Sigmoid colon (tissue), 7 donors: ENCODE results near the gene COBL. TPM values are rescaled to one million over a fixed set of nuclear protein-coding genes. Genes with fewer than 3 reads are reported as not detected.

Source experiments
- DNase-seq: peaks from one replicate; pipeline ENCODE4 v3.0.0-alpha.2; 2019
- H3K27ac ChIP-seq, 4 donors: fragments of 200-600 bp; sonication (generic); one replicate each; pipeline ENCODE4 v1.5.1; 2016 to 2019; ENCODE audit warnings: mild to moderate bottlenecking in 1 of 4
- H3K27me3 ChIP-seq, 3 donors: fragments of 200-600 bp; sonication (generic); one replicate each; pipeline ENCODE4 v1.5.1; 2019; ENCODE audit warnings: mild to moderate bottlenecking in 1 of 3
- H3K36me3 ChIP-seq, 4 donors: fragments of 200-600 bp; sonication (generic); one replicate each; pipeline ENCODE4 v1.5.1; 2016 to 2019
- H3K4me1 ChIP-seq, 4 donors: fragments of 200-600 bp; sonication (generic); one replicate each; pipeline ENCODE4 v1.5.1; 2017 to 2019
- H3K4me3 ChIP-seq, 4 donors: fragments of 200-600 bp; sonication (generic); one replicate each; pipeline ENCODE4 v1.5.1; 2017 to 2019; ENCODE audit warnings: mild to moderate bottlenecking in 2 of 4, moderate library complexity in 1 of 4
- H3K9me3 ChIP-seq, 4 donors: fragments of 200-600 bp in 3 of 4; sonication (generic) in 3 of 4; one replicate each; pipeline versions ENCODE4 v1.5.1 to v1.6.1; 2013 to 2019
- CTCF ChIP-seq, 4 experiments: fragments of 450-650 bp in 3 of 4; fragments of 200-600 bp in 1 of 4; IDR thresholded peaks; one replicate each; pipeline ENCODE4 v1.5.1; 2016 to 2019; ENCODE audit warnings: antibody characterized with exemption in 4 of 4, mild to moderate bottlenecking in 3 of 4, moderate library complexity in 2 of 4
- EP300 ChIP-seq, 4 donors: sonication (generic); formaldehyde crosslinking; IDR thresholded peaks; one replicate each; pipeline ENCODE4 v1.6.1; 2017; ENCODE audit warnings: antibody characterized with exemption in 4 of 4
- POLR2A ChIP-seq, 2 donors: fragments of 450-650 bp; IDR thresholded peaks; one replicate each; pipeline ENCODE4 v1.6.1; 2016; ENCODE audit warnings: antibody characterized with exemption in 2 of 2, mild to moderate bottlenecking in 2 of 2, moderate library complexity in 2 of 2
- POLR2AphosphoS5 ChIP-seq, 4 donors: sonication (generic); formaldehyde crosslinking; IDR thresholded peaks; one replicate each; pipeline ENCODE4 v1.6.1; 2017; ENCODE audit warnings: antibody characterized with exemption in 4 of 4
- WGBS, 2 donors: extraction: QIAGEN DNeasy Blood & Tissue Kit; methylation state at CpG; one replicate each; pipeline ENCODE4 v1.1.7; 2013; 5-methylcytosine and 5-hydroxymethylcytosine counted together
- intact Hi-C: fragments of 100-400 bp; cut with DNase I; formaldehyde crosslinking; loops from one replicate; pipeline ENCODE4 v1.15.1; 2023
- polyA plus RNA-seq, 3 donors: library from polyadenylated mRNA; stranded (reverse); fragments of 200-250 nt; gene quantifications; one replicate each; pipeline ENCODE4 v1.2.3, GENCODE V29; 2013
- total RNA-seq, 4 donors: library from RNA; depleted of rRNA; stranded (reverse); fragments of >200 nt; gene quantifications; one replicate each; pipeline ENCODE4 v1.1.0, GENCODE V29; 2016
- donor health status: healthy with polysubstance abuse.
- donor health status: Bipolar disorder and iron deficiency.
- donor health status: healthy.

Gene COBL
- total and polyA plus RNA-seq, 7 donors: 3.0 to 27.6 (median 10.0) TPM

- 68 to 77% methylated on average over 6 of the region's 6 CpGs for WGBS, 2 donors
Observed at GRCh38 chr7:51040787-51041186, 275.8 kb downstream of the COBL start.

DNA sequence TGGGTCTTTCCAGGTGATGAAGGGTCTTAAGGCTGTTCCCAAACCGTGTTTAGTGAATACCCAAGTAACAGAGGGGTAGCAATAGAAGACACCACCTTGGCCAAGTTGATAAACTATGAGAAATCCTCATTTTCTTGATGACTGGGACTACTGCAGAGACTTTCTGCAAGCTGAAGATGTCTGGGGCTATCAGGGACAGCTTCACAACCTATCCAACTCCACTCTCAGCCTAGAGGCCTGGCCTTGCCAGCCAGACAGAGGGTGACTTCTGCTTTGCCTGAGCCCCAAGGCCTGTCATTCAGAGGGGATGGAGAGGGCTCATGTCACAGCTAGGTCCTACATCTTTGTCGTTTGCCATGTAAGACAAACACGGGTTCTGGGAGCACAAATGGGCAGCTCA, 278.0 kb downstream of the COBL start:
- 91 to 95% methylated on average over 3 of the region's 3 CpGs for WGBS, 2 donors
- H3K4me1 ChIP-seq: peaks cover 0 to 16% (median 16%) of the 10 kb centered on the region in 4 donors
- H3K4me3 ChIP-seq: no peak overlapping the region
- no peak for DNase-seq
- TF ChIP-seq POLR2AphosphoS5 (IDR thresholded peaks at IDR 0.05) (no peak), EP300 (IDR thresholded peaks at IDR 0.05) (no peak), POLR2A (IDR thresholded peaks at IDR 0.05) (no peak), CTCF (IDR thresholded peaks at IDR 0.05) (no peak)
- no peaks in the 10 kb centered on the region for H3K9me3 ChIP-seq
- no peaks in the 10 kb centered on the region for H3K36me3 ChIP-seq
- intact Hi-C loops: no loop called here
- H3K27me3 ChIP-seq: no peaks in the 10 kb centered on the region
- H3K27ac ChIP-seq: no peak overlapping the region

More at GRCh38 chr7:51040787-51041186, 275.8 kb downstream of the COBL start:
- H3K9me3 ChIP-seq: no peaks in the 10 kb centered on the region
- H3K36me3 ChIP-seq: no peaks in the 10 kb centered on the region
- TF ChIP-seq CTCF (IDR thresholded peaks at IDR 0.05): no peak
- no peak for TF ChIP-seq POLR2AphosphoS5 (IDR thresholded peaks at IDR 0.05)
- no peak for TF ChIP-seq POLR2A (IDR thresholded peaks at IDR 0.05)
- no peak for TF ChIP-seq EP300 (IDR thresholded peaks at IDR 0.05)
- intact Hi-C loops: no loop called here
- no peaks in the 10 kb centered on the region for H3K4me1 ChIP-seq
- no peak overlapping the region for H3K27ac ChIP-seq
- no peak overlapping the region for H3K4me3 ChIP-seq
- no peak for DNase-seq
- no peaks in the 10 kb centered on the region for H3K27me3 ChIP-seq

- Histone ChIP-seq H3K9me3 (no peaks in the 10 kb centered on the region), H3K4me3 (no peak overlapping the region), H3K36me3 (no peaks in the 10 kb centered on the region), H3K27ac (no peak overlapping the region), H3K4me1 (peaks cover 0 to 18% (median 17%) of the 10 kb centered on the region in 4 donors), H3K27me3 (no peaks in the 10 kb centered on the region)
- TF ChIP-seq EP300 (IDR thresholded peaks at IDR 0.05): no peak
- no peak for TF ChIP-seq POLR2AphosphoS5 (IDR thresholded peaks at IDR 0.05)
- no peak for TF ChIP-seq CTCF (IDR thresholded peaks at IDR 0.05)
- no peak for TF ChIP-seq POLR2A (IDR thresholded peaks at IDR 0.05)
- DNase-seq: no peak
- 92 to 93% methylated on average over 8 of the region's 8 CpGs for WGBS, 2 donors
- intact Hi-C loops: no loop called here
Observed at GRCh38 chr7:51035716-51036115, 280.9 kb downstream of the COBL start.

GRCh38 chr7:51034521-51035264, 281.9 kb downstream of the COBL start:
- H3K27ac ChIP-seq: peak overlapping the region in 3 of 4 donors; percentile 27 to 68 (median 67)
- 17 to 52% methylated on average over 10 of the region's 10 CpGs for WGBS, 2 donors
- H3K4me1 ChIP-seq: peaks cover 0 to 18% (median 17%) of the 10 kb centered on the region in 4 donors
- no peaks in the 10 kb centered on the region for H3K9me3 ChIP-seq
- no peak overlapping the region for H3K4me3 ChIP-seq
- no peak for DNase-seq
- TF ChIP-seq EP300 (IDR thresholded peaks at IDR 0.05) (no peak), POLR2A (IDR thresholded peaks at IDR 0.05) (no peak), POLR2AphosphoS5 (IDR thresholded peaks at IDR 0.05) (no peak), CTCF (IDR thresholded peaks at IDR 0.05) (no peak)
- intact Hi-C loops: no loop called here
- no peaks in the 10 kb centered on the region for H3K27me3 ChIP-seq
- no peaks in the 10 kb centered on the region for H3K36me3 ChIP-seq
